22Rv1 (cell line): ENCODE measurements around the gene ATP8A1.
"Not testable (repeated sequence)": the region's sequence is repeated elsewhere in the genome, so short reads cannot be mapped to it uniquely, and the experiment has no call there.

ENCODE experiments used
- H3K27ac ChIP-seq: fragments of 450-650 bp; 2 replicates; pipeline ENCODE4 v1.5.1; 2017
- CTCF ChIP-seq: fragments of 450-650 bp; IDR thresholded peaks from 2 replicates; pipeline ENCODE4 v1.5.1; 2017; ENCODE audit warnings: mild to moderate bottlenecking
- ZFX ChIP-seq: fragments of 450-650 bp; IDR thresholded peaks from 2 replicates; pipeline ENCODE4 v1.6.1; 2017; ENCODE audit warnings: antibody characterized with exemption, borderline replicate concordance

Gene ATP8A1

GRCh38 chr4:42488554-42488953 is 168.4 kb downstream of the ATP8A1 start:
- TF ChIP-seq ZFX = no peak
- TF ChIP-seq CTCF = no peak
- no peak overlapping the region for H3K27ac ChIP-seq

GRCh38 chr4:42488114-42488513 is 168.8 kb downstream of the ATP8A1 start:
- no peak for TF ChIP-seq CTCF
- TF ChIP-seq ZFX = no peak
- H3K27ac ChIP-seq = no peak overlapping the region

- TF ChIP-seq ZFX (no peak), CTCF (no peak)
- no peak overlapping the region for H3K27ac ChIP-seq
These were observed 169.7 kb downstream of the ATP8A1 start for GRCh38 chr4:42487230-42487629.

- H3K27ac ChIP-seq = not testable (repeated sequence)
These were observed 170.7 kb downstream of the ATP8A1 start for GRCh38 chr4:42486156-42486555.

GRCh38 chr4:42484630-42485029 is 172.3 kb downstream of the ATP8A1 start:
- H3K27ac ChIP-seq = no peak overlapping the region
- TF ChIP-seq ZFX (no peak), CTCF (no peak)

GRCh38 chr4:42483426-42484379 is 173.2 kb downstream of the ATP8A1 start:
- no peak overlapping the region for H3K27ac ChIP-seq
- no peak for TF ChIP-seq CTCF
- TF ChIP-seq ZFX = no peak

GRCh38 chr4:42482516-42483327 is 174.2 kb downstream of the ATP8A1 start:
- no peak for TF ChIP-seq ZFX
- no peak for TF ChIP-seq CTCF
- H3K27ac ChIP-seq = no peak overlapping the region
